Measurements from ENCODE around the gene LIN7A.

LIN7A gene

DNA sequence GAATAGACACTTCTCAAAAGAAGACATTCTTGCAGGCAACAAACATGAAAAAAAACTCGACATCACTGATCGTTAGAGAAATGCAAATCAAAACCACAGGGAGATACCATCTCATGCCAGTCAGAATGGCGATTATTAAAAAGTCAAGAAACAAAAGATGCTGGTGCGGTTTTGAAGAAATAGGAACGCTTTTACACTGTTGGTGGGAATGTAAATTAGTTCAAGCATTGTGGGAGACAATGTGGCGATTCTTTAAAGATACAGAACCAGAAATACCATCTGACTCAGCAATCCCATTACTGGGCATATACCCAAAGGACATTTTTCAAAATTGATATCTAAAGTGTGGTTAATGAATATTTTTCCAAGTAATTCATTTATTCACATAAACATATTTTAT lies 39.6 kb upstream of the LIN7A start:
- Histone ChIP-seq H2AK5ac (ENCODE audit: low read length, severe bottlenecking) (no peak overlapping the region), H2AFZ (ENCODE audit: low read depth, low read length) (no peak overlapping the region), H3K4me2 (ENCODE audit: low read length, poor library complexity, severe bottlenecking) (no peak overlapping the region), H4K8ac (ENCODE audit: low read length) (no peak overlapping the region), H3K36me3 (ENCODE audit: control insufficient read depth in 1 of 2, insufficient read depth in 2 of 2, low read depth in 1 of 2, low read length in 2 of 2) (no peaks in the 10 kb centered on the region), H2BK120ac (ENCODE audit: low read depth, low read length) (no peak overlapping the region), H3K4me1 (ENCODE audit: control insufficient read depth, insufficient read depth, low read depth, low read length) (no peaks in the 10 kb centered on the region), H3K27ac (ENCODE audit: low read length, poor library complexity, severe bottlenecking) (no peak overlapping the region), H3K14ac (ENCODE audit: low read length in 2 of 2) (no peak overlapping the region), H3K4me3 (ENCODE audit: insufficient read depth in 1 of 2, low read depth in 1 of 2, low read length in 2 of 2) (no peak overlapping the region), H3K18ac (ENCODE audit: low read depth in 1 of 2, low read length in 2 of 2) (no peak overlapping the region), H4K91ac (ENCODE audit: low read length) (no peak overlapping the region), H3K79me1 (replicated peaks; ENCODE audit: low read length, poor library complexity, severe bottlenecking) (no peaks in the 10 kb centered on the region), H3K9me3 (ENCODE audit: control insufficient read depth, low read length) (no peaks in the 10 kb centered on the region), H3K4ac (ENCODE audit: low read depth in 1 of 2, low read length in 2 of 2) (no peak overlapping the region), H3K27me3 (ENCODE audit: control insufficient read depth in 1 of 2, insufficient read depth in 1 of 2, low read length in 2 of 2) (no peaks in the 10 kb centered on the region), H3K9ac (ENCODE audit: low read length) (no peak overlapping the region), H3K23ac (ENCODE audit: low read length in 2 of 2) (no peak overlapping the region), H2BK5ac (ENCODE audit: low read depth, low read length, poor library complexity, severe bottlenecking) (no peak overlapping the region), H2BK15ac (ENCODE audit: low read depth, poor library complexity, severe bottlenecking) (no peak overlapping the region), H2BK12ac (ENCODE audit: low read length in 2 of 2) (no peak overlapping the region)
- WGBS: 78% methylated on average over 5 of the region's 6 CpGs
- no peak for DNase-seq

DNA sequence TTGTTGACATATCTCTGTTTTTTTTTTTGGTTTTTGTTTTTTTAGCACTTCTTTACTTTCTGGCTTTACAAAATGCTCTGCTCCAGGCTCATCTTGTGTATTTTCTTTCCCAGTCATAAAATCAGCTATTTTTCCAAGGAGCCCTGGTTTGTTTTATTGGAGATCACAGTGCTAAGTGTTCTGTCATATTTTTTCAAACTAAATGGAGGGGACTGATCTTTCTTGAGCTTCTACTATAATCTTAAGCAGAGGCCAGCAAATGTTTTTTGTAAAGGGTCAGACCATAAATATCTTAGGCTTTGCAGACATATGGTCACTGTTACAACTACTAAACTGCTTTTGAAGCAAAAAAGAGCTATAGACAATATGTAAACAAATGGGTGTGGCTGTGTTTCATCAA lies 30.6 kb upstream of the LIN7A start:
- Histone ChIP-seq H2AK5ac (ENCODE audit: low read length, severe bottlenecking) (no peak overlapping the region), H2AFZ (ENCODE audit: low read depth, low read length) (no peak overlapping the region), H3K27ac (ENCODE audit: low read length, poor library complexity, severe bottlenecking) (no peak overlapping the region), H3K27me3 (ENCODE audit: control insufficient read depth in 1 of 2, insufficient read depth in 1 of 2, low read length in 2 of 2) (no peaks in the 10 kb centered on the region), H3K9ac (ENCODE audit: low read length) (no peak overlapping the region), H3K79me1 (replicated peaks; ENCODE audit: low read length, poor library complexity, severe bottlenecking) (no peaks in the 10 kb centered on the region), H3K23ac (ENCODE audit: low read length in 2 of 2) (no peak overlapping the region), H3K4me2 (ENCODE audit: low read length, poor library complexity, severe bottlenecking) (no peak overlapping the region), H3K4ac (ENCODE audit: low read depth in 1 of 2, low read length in 2 of 2) (no peak overlapping the region), H4K8ac (ENCODE audit: low read length) (no peak overlapping the region), H2BK12ac (ENCODE audit: low read length in 2 of 2) (no peak overlapping the region), H2BK120ac (ENCODE audit: low read depth, low read length) (no peak overlapping the region), H2BK5ac (ENCODE audit: low read depth, low read length, poor library complexity, severe bottlenecking) (no peak overlapping the region), H2BK15ac (ENCODE audit: low read depth, poor library complexity, severe bottlenecking) (no peak overlapping the region), H3K4me3 (ENCODE audit: insufficient read depth in 1 of 2, low read depth in 1 of 2, low read length in 2 of 2) (no peak overlapping the region), H3K14ac (ENCODE audit: low read length in 2 of 2) (no peak overlapping the region), H4K91ac (ENCODE audit: low read length) (no peak overlapping the region), H3K36me3 (ENCODE audit: control insufficient read depth in 1 of 2, insufficient read depth in 2 of 2, low read depth in 1 of 2, low read length in 2 of 2) (no peaks in the 10 kb centered on the region), H3K9me3 (ENCODE audit: control insufficient read depth, low read length) (no peaks in the 10 kb centered on the region), H3K18ac (ENCODE audit: low read depth in 1 of 2, low read length in 2 of 2) (no peak overlapping the region), H3K4me1 (ENCODE audit: control insufficient read depth, insufficient read depth, low read depth, low read length) (no peaks in the 10 kb centered on the region)
- DNase-seq: no peak

DNA sequence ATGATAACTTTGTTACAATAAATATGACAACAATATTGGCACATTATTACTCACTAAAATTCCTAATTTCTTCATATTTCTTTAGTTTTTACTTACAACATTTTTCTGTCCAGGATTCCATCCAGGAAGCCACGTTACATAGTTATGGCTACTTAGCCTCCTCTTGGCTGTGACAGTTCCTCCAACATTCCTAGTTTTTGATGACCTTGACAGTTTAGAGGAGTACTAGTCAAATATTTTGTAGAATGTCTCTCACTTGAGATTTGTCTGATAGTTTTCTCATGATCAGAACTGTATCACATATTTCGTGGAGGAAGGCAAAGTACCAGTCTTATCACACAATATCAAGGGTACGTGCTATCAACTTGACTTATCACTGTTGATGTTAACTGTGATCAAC lies 29.8 kb upstream of the LIN7A start:
- H3K23ac ChIP-seq (ENCODE audit: low read length in 2 of 2): no peak overlapping the region
- H3K27me3 ChIP-seq (ENCODE audit: control insufficient read depth in 1 of 2, insufficient read depth in 1 of 2, low read length in 2 of 2): no peaks in the 10 kb centered on the region
- H4K8ac ChIP-seq (ENCODE audit: low read length): no peak overlapping the region
- H3K27ac ChIP-seq (ENCODE audit: low read length, poor library complexity, severe bottlenecking): no peak overlapping the region
- H4K91ac ChIP-seq (ENCODE audit: low read length): no peak overlapping the region
- H3K9me3 ChIP-seq (ENCODE audit: control insufficient read depth, low read length): no peaks in the 10 kb centered on the region
- H2BK5ac ChIP-seq (ENCODE audit: low read depth, low read length, poor library complexity, severe bottlenecking): no peak overlapping the region
- no peak overlapping the region for H2BK15ac ChIP-seq (ENCODE audit: low read depth, poor library complexity, severe bottlenecking)
- H3K9ac ChIP-seq (ENCODE audit: low read length): no peak overlapping the region
- H3K14ac ChIP-seq (ENCODE audit: low read length in 2 of 2): no peak overlapping the region
- no peaks in the 10 kb centered on the region for H3K4me1 ChIP-seq (ENCODE audit: control insufficient read depth, insufficient read depth, low read depth, low read length)
- H2AFZ ChIP-seq (ENCODE audit: low read depth, low read length): no peak overlapping the region
- H3K4me3 ChIP-seq (ENCODE audit: insufficient read depth in 1 of 2, low read depth in 1 of 2, low read length in 2 of 2): no peak overlapping the region
- no peak overlapping the region for H2AK5ac ChIP-seq (ENCODE audit: low read length, severe bottlenecking)
- H3K36me3 ChIP-seq (ENCODE audit: control insufficient read depth in 1 of 2, insufficient read depth in 2 of 2, low read depth in 1 of 2, low read length in 2 of 2): no peaks in the 10 kb centered on the region
- no peak overlapping the region for H3K4ac ChIP-seq (ENCODE audit: low read depth in 1 of 2, low read length in 2 of 2)
- DNase-seq: no peak
- no peak overlapping the region for H2BK120ac ChIP-seq (ENCODE audit: low read depth, low read length)
- no peak overlapping the region for H3K4me2 ChIP-seq (ENCODE audit: low read length, poor library complexity, severe bottlenecking)
- 76% methylated on average over 3 of the region's 3 CpGs for WGBS
- H3K79me1 ChIP-seq (replicated peaks; ENCODE audit: low read length, poor library complexity, severe bottlenecking): no peaks in the 10 kb centered on the region
- H3K18ac ChIP-seq (ENCODE audit: low read depth in 1 of 2, low read length in 2 of 2): no peak overlapping the region
- H2BK12ac ChIP-seq (ENCODE audit: low read length in 2 of 2): no peak overlapping the region

DNA sequence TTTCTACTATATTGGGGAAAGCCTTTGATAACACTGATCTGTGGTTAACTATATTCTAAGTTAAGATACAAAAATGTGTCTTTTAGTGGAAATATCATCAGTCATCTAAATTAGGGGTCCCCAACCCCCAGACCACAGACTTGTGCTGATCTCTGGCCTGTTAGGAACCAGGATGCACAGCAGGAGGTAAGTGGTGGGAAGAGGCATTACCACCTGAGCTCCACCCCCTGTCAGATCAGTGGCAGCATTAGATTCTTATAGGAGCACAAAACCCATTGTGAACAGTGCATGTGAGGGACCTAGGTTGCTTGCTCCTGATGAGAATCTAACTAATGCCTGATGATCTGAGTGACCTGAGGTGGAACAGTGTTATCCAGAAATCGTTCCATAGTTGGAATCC lies 28.3 kb upstream of the LIN7A start:
- no peak overlapping the region for H2BK120ac ChIP-seq (ENCODE audit: low read depth, low read length)
- no peak overlapping the region for H2BK15ac ChIP-seq (ENCODE audit: low read depth, poor library complexity, severe bottlenecking)
- no peak overlapping the region for H3K4me3 ChIP-seq (ENCODE audit: insufficient read depth in 1 of 2, low read depth in 1 of 2, low read length in 2 of 2)
- no peaks in the 10 kb centered on the region for H3K27me3 ChIP-seq (ENCODE audit: control insufficient read depth in 1 of 2, insufficient read depth in 1 of 2, low read length in 2 of 2)
- no peak overlapping the region for H2BK5ac ChIP-seq (ENCODE audit: low read depth, low read length, poor library complexity, severe bottlenecking)
- H2BK12ac ChIP-seq (ENCODE audit: low read length in 2 of 2): no peak overlapping the region
- no peak overlapping the region for H3K9ac ChIP-seq (ENCODE audit: low read length)
- no peaks in the 10 kb centered on the region for H3K36me3 ChIP-seq (ENCODE audit: control insufficient read depth in 1 of 2, insufficient read depth in 2 of 2, low read depth in 1 of 2, low read length in 2 of 2)
- H2AK5ac ChIP-seq (ENCODE audit: low read length, severe bottlenecking): no peak overlapping the region
- no peak overlapping the region for H2AFZ ChIP-seq (ENCODE audit: low read depth, low read length)
- no peak overlapping the region for H3K18ac ChIP-seq (ENCODE audit: low read depth in 1 of 2, low read length in 2 of 2)
- H3K4ac ChIP-seq (ENCODE audit: low read depth in 1 of 2, low read length in 2 of 2): no peak overlapping the region
- no peak overlapping the region for H3K23ac ChIP-seq (ENCODE audit: low read length in 2 of 2)
- H3K4me1 ChIP-seq (ENCODE audit: control insufficient read depth, insufficient read depth, low read depth, low read length): no peaks in the 10 kb centered on the region
- H3K4me2 ChIP-seq (ENCODE audit: low read length, poor library complexity, severe bottlenecking): no peak overlapping the region
- no CpG with 5 or more reads among the region's 1 CpG for WGBS
- H3K9me3 ChIP-seq (ENCODE audit: control insufficient read depth, low read length): no peaks in the 10 kb centered on the region
- no peak overlapping the region for H3K27ac ChIP-seq (ENCODE audit: low read length, poor library complexity, severe bottlenecking)
- H3K79me1 ChIP-seq (replicated peaks; ENCODE audit: low read length, poor library complexity, severe bottlenecking): no peaks in the 10 kb centered on the region
- DNase-seq: no peak
- no peak overlapping the region for H4K8ac ChIP-seq (ENCODE audit: low read length)
- H3K14ac ChIP-seq (ENCODE audit: low read length in 2 of 2): no peak overlapping the region
- H4K91ac ChIP-seq (ENCODE audit: low read length): no peak overlapping the region

Measured in mesenchymal stem cell (in vitro differentiated cells and primary cell).